Hematopoietic multipotent progenitor cell (in vitro differentiated cells): ENCODE results near the gene COL5A1. TPM values are rescaled to one million over a fixed set of nuclear protein-coding genes. Genes with fewer than 3 reads are reported as not detected.

Experiments
- DNase-seq, 3 donors: peaks; one replicate each; pipeline ENCODE4 v3.0.0-alpha.2; 2011 to 2015; ENCODE audit warnings: low read depth in 2 of 3, low spot score in 2 of 3
- total RNA-seq: library from RNA; depleted of rRNA; stranded (reverse); fragments of >200 nt; gene quantifications from one replicate; pipeline ENCODE4 v1.2.3, GENCODE V29; 2012

The COL5A1 gene
- total RNA-seq = 10.5 TPM

DNA sequence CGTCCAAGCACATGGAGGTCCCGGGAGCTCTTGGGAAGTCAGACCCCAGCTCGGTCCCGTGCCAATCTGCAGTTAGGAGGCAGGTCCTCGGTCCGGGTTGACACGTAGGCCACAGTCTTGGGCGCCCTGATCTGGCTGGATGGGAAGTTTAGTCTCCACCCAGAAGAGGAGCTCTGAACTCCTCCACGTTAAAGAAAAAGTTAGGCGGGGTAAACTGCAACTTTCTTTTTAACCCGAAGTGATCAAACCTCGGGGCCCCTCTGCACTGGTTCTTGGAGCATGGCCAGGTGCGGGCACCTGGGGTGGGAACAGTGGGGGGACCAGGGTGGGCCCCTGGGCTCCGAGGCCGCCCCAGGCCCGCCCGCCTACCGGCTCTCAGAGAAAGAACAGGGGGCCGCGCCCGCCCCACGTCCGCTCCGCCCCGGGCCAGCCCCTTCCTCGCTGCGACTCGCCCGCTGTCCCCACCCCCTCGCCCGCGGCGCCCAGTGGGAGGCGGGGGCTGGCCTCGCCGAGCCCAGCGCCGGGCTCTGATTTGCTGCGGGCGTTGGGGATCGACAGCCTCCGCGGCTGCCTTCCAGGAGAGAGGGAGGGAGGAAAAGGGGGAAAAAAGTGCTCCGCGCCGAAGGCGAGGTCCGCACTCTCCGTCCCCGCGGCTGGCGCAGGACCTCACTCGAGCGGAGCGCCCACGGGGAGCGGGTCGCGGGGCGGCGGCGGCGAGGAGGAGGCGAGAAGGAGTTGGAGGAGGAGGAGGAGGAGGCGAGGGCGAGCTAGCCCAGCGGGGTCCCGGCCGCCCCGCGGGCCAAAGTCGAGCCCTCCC, at the start of gene COL5A1:
Gene COL5A1, plus strand, starts transcription at position 631 of the 817 bp plus-strand sequence. CDS start 385 bp downstream, outside the sequence.
- peak in 2 of 3 donors; percentile 76 to 86 for DNase-seq

DNA sequence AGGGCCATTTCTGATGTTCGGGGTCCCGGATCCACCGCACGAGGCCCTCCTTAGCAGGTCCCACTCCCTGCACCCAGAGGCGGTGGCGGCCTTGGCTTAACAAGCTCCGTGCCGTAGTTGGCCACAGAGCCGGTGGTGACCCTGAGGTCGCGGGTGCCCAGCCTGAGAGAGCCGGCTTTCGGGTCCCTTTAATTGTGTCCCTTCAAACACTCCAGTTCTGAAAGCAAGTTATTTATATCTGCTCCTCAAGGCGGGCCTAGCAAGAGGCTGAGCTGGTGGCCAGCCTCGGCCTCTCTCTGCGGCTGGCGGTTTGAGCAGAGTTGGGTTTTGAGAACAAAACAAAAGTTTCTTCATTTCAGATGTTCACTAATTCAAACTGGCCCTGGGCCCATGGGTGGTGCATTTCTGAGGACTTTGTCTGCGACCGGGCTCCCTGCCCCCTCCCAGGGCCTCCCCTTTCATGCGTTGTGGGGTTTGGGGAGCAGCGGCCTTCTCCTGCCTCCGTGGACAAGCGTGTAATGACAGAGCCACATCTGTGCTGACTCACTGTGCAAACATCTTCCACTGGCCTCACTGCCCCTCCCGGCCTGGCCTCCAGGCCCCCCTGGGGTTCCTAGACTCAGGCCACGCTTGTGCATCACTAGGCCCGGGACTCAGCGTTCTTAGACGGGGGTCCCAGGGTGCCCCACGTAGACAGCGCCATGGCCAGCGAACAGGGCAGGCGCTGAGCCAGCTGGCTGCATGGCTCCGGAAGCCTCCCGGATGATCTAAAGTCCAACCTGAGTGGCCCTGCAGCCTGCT, 49.4 kb upstream of the COL5A1 start:
- DNase-seq = no peak

DNA sequence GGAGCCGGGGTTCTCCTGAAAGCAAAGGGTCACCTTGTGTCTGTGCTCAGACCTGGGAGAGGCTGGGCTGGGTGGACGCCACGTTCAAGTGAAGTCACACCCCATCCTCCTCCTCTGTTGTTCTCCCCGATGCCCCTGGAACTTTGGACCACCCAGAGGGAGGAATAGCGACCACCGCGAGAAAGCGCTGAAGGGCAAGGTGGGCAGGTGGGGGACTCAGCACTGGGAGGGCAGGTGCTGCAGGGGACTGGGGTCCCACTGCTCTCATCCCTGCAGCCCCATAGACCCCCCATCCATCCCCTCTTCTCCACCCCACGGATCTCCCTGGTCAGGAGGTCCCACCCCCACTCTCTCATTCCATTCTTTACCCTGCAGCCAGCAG, 48.8 kb upstream of the COL5A1 start:
- DNase-seq = no peak

DNA sequence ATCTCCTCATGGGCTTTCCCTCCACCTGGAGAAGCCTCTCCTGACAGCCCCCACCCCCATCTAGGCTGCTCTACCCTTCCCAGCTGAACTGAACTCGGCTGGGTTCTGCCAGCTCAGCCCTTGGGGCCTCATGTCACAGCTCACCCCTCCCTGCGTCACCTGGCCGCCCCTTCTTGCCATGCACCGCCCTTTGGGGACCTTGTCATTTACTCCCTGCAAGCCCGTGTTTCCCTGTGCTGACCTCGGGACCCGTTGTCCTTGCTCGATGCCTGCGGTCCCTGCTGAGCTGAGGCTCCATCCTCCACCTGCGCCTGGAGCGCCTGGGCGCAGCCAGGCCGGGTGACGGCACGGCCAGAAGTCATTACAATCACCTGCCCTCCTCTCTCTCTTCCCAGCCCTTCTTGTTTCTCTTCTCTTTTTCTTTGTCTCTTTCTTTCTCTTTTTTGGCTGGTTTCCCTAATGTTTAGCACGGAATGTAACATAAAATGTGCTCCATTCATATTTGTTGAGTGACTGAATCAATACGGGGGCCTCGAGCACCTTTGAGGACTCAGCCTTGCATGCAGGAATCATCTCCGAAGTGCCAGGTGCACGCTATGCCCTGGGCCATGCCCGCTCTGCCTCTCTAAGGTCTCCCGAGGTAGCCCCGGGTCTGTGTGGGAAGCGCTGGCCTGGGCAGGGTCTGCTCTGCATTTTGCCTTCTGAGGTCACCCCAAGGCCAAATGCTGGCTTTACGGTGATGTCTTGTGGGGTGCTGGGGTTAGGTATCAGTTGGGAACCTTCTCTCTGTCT, 48.1 kb upstream of the COL5A1 start:
- DNase-seq = no peak

DNA sequence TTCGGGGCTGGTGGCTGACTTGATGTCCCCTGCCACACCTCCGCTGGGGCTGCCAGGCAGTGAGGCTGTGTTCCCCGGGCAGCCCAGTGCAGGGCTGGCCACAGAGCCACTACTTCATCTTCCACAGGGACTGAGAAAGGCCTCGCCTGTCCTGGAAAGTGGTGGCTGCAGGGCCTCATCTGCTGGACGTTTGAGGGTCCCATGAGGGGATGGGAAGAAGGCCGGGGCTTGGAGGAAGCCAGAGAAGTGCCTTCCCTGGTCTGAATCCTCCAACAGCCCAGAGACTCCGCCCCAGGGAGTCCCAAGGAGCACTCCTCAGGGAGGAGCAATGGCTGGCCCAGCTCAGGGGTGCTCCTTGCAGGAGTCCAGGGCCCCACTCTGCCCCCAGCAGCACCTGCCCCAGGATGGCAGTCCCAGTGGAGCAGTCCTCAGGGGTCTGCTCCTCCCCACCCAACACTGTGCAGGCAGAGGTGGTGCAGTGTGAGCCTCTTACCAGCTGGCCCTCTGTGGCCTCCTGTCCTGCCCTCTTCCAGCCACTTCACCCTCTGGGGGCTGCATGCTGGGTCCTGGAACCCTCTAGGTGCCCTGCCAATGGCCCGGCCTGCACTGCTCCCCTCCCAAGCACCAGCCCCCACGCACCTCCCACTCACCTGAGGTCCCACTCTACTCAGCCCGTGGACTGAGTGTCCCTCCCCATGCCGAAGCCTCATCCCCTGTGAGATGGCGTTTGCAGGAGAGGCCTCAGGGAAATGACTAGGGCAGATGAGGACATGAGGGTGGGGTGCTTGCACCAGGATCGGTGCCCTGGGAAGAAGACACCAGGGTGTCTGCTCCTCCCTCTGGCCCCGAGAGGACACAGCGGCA, 47.3 kb upstream of the COL5A1 start:
- no peak for DNase-seq

DNA sequence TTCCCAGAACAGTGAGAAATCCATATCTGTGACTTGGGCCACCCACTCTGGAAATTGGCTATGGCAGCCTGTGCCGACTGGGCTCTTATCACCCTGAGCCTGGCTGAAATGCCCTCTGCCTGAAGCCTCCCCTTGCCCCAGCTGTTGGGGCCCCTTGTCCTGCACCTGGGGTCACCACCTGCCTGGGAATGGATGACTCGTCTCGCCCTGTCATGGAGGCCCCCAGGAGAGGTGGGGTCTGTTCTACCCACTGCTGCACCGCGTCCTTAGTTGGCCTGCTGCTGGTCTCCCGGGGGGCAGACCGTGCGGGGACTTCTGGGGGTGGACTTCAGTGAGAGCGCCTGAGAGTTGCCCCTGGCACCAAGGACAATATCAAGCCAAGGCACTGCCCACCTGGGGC, 46.6 kb upstream of the COL5A1 start:
- no peak for DNase-seq

DNA sequence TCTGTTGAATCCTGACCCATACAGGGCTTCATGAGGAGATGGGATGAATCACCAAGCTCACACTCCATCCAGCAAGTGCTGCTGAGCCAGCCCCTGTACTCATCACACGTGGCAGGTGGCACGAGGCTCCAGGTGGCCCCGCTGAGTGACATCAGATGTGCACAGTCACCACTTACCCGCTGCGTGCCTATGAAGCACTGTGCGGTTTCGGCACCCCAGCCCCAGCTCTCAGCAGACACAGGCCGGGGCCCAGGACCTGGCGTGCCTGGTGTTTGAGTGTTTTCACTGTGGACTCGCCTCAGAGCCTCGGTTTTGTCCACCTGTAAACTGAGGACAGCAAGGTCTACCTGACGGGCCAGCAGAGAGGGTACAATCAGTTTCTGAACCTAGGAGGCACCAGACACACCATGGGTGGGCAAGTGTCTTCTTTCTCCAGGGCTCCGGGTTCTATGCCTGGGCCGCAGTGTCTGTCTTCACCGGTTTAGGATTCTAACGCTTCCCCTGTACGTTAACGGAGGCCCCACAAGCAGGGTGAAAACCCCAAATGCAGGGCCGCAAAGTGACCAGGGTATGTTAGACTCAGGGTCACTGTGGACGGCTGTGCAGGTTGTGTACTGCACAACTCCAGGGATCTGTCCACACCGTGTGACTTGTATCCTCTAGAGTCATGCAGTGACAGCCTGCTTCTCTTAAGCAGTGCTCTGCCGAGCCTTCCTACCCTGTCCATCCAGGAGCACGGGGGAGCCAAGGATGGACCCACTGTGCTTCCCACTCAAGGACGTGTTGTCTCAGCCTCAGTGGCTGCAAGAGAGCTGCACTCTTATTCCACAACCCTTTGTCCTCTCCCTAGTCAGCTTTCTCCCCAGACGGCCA, 44.3 kb upstream of the COL5A1 start:
- DNase-seq = no peak

DNA sequence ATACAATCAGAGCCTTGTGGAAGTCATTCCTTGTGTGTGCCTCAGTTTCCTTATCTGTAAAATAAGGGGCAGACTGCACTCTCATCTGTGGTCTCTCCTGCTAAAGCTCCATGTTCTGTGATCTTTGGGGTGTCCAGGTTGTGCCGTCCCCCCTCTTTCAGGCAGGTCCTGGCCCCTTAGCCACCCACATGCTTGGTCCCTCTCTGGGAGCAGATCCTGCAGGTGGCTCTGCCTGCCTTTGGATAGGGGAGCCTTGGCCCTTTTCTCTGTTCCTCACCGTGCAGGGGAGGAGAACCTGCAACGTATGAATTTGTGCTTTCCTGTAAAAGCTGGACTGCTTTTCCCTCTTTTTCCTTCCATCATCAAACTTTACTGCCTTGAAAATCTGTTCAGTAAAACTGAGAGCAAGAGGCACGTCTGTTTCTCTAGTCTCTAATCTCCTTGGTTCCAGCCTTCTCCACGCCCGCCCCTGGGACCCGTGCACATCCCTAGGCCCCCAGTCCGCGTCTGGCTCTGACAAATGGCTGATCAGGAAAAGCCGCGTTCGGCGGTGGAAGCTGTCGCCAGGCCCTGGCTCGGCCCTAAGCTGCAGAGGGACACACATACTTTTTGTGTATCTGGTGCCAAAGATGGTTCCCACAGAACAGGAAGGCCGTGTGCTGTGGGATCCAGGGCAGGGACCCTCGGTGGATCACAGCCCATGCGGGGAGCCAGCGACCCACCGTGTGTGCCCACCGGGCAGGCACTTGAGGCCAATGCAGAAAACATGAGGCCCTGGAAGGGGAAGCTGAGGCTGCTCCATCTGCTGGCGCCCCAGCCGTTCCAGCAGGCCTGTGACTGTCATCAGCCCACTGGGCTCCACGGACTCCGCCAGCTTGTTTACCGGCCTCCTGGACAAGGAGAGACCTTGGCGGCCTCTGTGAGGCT, 43.4 kb upstream of the COL5A1 start:
- peak in 2 of 3 donors; percentile 14 to 27 for DNase-seq

DNA sequence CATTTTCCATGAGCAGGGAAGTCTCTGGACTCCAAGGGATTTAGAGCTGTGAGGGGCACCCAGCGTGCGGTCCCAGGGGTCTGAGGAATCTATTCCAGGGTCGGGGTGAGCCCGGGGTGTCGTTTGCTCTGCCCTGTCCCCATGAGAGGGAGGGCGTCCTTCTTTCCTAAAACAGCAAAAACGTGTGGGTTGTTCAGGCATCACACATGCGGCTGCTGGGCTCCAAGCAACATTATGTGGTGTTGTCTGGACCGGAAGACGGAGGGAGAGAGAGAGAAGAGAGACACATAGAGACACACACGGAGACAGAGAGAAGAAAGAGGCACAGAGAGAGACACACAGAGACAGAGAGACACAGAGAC, 42.7 kb upstream of the COL5A1 start:
- DNase-seq = no peak

DNA sequence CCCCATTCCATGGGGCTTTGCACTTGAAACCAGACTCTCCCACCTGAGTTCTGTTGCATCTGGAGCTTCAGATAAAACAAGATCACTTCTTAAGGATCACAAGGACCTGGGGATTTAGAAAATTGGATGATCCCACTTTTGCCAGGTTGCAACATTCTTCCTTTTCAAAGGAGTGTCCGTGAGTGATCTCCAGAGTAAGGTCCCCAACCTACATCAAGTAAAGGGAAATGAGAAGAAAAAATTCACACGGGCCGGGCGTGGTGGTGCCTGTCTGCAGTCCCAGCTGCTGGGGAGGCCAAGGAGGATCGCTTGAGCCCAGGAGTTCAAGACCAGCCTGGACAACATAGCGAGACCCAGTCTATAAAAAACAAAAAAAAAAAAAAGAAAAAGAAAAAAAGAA, 41.2 kb upstream of the COL5A1 start:
- DNase-seq = no peak

DNA sequence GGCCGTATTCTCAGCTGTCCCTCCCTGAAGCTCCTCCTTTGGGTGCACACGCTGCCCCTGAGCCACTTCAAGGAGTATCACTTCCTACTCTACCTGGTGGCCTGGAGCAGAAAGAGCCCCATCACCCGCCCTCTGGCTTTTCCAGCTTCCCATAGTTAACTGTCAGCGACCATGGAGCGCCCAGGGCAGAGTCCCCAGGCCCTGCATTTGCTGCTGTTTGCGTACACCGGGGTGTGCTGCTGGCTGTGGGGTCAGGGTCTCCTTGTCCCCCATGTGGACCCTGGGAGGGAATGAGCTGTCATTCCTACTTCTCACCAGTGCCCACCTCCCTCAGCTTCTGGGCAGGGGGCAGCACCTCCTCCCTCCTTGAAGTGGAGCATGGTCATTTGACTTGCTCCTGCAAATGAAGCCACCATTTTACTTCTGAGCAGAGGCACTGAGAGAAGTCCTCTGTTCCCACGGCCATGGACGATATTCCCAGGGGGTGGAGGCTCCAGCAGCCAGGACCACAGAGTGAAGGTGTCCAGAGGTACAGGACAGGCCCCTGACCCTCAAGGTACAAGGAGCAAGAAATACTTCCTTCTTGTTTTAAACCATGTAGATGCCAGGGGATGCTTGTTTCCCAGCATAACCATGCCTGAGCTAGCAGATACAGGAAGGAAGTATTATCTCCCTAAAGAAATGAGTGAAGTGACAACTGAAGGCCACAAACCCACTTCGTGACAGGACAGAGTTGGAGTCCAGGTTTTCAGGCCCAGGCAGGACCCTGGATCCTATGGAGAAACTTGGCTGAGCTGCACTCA, 40.6 kb upstream of the COL5A1 start:
- no peak for DNase-seq

DNA sequence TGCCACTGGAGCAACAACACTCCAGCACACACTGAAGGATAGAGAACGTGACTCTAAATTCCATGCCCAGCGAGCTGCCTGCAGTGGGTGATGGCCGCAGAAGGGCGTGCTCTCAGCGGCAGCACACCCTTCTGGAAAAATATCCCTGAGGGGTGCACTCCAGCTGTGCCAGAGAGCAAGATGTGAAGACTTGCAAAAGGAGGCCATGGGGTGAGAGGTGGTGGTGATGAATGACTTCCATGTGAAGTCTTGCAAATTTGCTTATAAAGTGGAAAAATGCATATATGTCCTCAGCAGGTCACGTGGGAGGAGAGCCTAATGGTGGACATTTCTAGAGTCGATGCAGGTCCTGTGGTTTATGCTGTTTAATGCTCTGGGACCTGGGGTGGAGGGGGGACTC, 39.8 kb upstream of the COL5A1 start:
- no peak for DNase-seq

DNA sequence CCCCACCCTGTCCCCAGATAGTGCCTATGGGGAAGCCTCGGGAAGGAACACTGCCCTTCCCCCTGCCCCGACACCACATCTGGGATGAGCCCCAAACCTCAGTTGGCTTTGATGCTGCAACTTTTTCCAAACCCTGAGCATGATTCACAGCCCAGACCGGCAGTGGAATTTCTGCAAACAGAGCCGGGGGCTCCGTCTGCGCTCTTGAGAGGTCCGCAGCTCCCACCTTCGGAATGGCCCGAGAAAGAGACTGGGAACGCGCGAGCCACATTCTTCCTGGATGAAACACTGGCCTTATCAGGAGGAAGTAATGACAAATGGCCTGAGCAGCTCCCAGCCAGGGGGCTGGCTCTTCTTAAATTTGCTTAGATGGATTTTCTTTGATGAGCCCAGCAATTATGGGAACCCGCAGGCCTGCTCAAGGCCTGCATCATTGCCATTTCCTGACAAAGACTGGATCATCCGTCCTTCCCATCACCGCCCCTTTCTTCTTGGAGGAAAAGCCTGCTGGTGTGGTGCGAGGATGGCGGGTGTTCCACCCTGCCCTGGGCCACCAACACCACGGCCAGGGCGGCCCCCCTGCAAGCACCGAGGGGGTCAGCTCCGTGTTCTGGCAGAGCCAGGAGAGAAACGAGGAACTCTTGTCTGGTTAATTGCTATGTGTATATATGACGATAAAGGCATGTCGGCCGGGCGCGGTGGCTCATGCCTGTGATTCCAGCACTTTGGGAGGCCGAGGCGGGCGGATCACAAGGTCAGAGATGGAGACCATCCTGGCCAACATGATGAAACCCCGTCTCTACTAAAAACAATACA, 38.8 kb upstream of the COL5A1 start:
- no peak for DNase-seq

DNA sequence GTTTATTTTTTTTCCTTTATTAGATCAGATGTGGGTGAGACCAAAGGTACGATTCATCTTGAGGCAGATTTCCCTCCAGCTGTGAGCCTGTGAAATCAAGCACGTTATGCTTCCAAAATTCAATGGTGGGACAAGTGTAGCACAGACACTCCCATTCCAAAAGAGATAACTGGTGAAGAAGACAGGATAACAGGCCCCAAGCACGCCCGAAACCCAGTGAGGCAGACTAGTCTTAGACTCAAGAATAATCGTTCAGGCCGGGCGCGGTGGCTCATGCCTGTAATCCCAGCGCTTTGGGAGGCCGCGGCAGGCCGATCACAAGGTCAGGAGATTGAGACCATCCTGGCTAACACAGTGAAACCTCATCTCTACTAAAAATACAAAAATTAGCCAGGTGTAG, 36.8 kb upstream of the COL5A1 start:
- no peak for DNase-seq

DNA sequence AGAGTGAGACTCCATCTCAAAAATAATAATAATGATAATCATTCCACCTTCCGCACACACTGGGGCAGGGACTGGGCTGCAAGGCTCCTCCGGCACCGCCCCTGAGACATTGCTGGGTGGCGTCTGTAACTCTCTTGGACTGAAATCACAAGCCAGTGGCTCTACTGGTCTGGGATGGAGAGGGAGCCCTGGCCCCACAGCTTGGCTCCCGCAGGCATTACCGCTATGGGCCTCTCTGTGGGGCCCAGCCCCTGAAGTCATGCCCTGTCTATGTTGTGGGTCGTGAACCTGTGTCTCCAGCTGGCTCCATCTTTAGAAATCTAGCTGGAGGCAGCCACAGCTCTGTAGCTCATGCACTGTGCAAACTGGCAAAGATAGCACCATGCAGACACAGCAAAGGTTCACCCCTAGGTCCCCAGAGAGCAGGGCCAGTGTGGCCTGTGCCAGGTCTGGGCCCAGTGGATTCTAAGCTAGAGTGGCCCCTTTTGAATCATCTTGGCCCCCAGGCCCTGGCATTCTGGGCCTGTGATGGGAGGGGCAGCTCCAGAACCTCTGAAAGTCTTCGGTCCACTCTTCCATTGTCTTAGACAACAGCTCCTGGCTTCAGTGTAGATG, 36.1 kb upstream of the COL5A1 start:
- no peak for DNase-seq

DNA sequence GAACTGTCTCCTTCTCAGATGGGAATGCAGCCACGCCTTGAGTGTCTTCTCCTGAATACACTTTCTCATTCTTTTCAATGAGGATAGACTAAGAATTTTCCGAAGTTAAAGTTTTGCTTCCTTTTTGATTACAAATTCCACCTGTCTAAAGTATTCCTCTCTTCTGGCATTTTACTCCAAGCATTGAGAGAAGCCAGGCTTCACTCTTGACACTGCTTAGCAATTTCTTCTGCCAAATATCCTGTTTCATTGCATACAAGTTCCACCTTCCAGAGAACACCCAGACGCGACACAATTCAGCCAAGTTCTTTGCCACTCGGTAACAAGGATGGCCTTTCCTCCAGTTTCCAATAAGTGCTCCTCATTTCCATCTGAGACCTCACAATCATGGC, 35.6 kb upstream of the COL5A1 start:
- DNase-seq = no peak
